HEK293 (cell line): ENCODE data around the gene PARVA.

Experiments used
- CTCF ChIA-PET: fragments of 350-600 bp; formaldehyde crosslinking; extraction: SDS; loops from one replicate; lab custom pipeline; 2021; ENCODE audit warnings: antibody characterized with exemption; lab: Yijun Ruan, JAX
- POLR2A ChIA-PET: fragments of 300-600 bp; formaldehyde crosslinking; extraction: SDS; loops from one replicate; lab custom pipeline; 2020; ENCODE audit warnings: antibody characterized with exemption, inconsistent platforms; lab: Yijun Ruan, JAX
- H3K27ac ChIP-seq: fragments of 200-500 bp; sonication (Bioruptor generic); 2 replicates; pipeline ENCODE4 v1.5.1; 2014; ENCODE audit warnings: low read depth, low read length, control low read depth, inconsistent platforms; ENCODE audit errors: extremely low read depth
- H3K36me3 ChIP-seq, 2 experiments: fragments of 200-500 bp in 1 of 2; sonication (Bioruptor generic) in 1 of 2; 1 replicate in 1 of 2; 2 replicates in 1 of 2; pipeline ENCODE4 v1.5.1; 2014 to 2017; ENCODE audit warnings: inconsistent platforms in 2 of 2, low read length in 2 of 2; ENCODE audit not compliant: control insufficient read depth in 2 of 2, insufficient read depth in 1 of 2
- H3K4me1 ChIP-seq: fragments of 200-500 bp; sonication (Bioruptor generic); 2 replicates; pipeline ENCODE4 v1.5.1; 2014; ENCODE audit warnings: mild to moderate bottlenecking, low read length, inconsistent platforms; ENCODE audit not compliant: control insufficient read depth, insufficient read depth
- H3K4me3 ChIP-seq: 2 replicates; pipeline ENCODE4 v1.5.1; 2011; ENCODE audit warnings: low read depth, mild to moderate bottlenecking, control low read depth, low read length, moderate library complexity
- H3K9me3 ChIP-seq: fragments of 200-500 bp; sonication (Bioruptor generic); 2 replicates; pipeline ENCODE4 v1.5.1; 2014; ENCODE audit warnings: low read depth, low read length, inconsistent platforms; ENCODE audit not compliant: control insufficient read depth, insufficient read depth
- GLI2 ChIP-seq: fragments of 450-650 bp; formaldehyde crosslinking; IDR thresholded peaks from 2 replicates; pipeline ENCODE4; 2017; ENCODE audit warnings: missing biosample characterization, missing genetic modification characterization, low read depth, borderline replicate concordance
- KLF10 ChIP-seq: fragments of 450-650 bp; IDR thresholded peaks from 2 replicates; pipeline ENCODE4 v1.5.1; 2018; ENCODE audit warnings: missing biosample characterization, mild to moderate bottlenecking, missing genetic modification characterization
- KLF16 ChIP-seq: fragments of 450-650 bp; formaldehyde crosslinking; IDR thresholded peaks from 2 replicates; pipeline ENCODE4 v1.5.1; 2017; ENCODE audit warnings: missing biosample characterization, missing genetic modification characterization
- SALL2 ChIP-seq: fragments of 450-650 bp; formaldehyde crosslinking; IDR thresholded peaks from 2 replicates; pipeline ENCODE4 v1.5.0; 2017; ENCODE audit warnings: missing biosample characterization, mild to moderate bottlenecking, missing genetic modification characterization, borderline replicate concordance
- TCF7L2 ChIP-seq: IDR thresholded peaks from 2 replicates; pipeline ENCODE4 v1.6.1; 2011; ENCODE audit warnings: low read depth, mild to moderate bottlenecking, inconsistent platforms, low read length, moderate library complexity, borderline replicate concordance
- YY2 ChIP-seq: fragments of 450-650 bp; formaldehyde crosslinking; IDR thresholded peaks from 2 replicates; pipeline ENCODE4 v1.5.1; 2016; ENCODE audit warnings: missing biosample characterization, missing genetic modification characterization
- ZBTB20 ChIP-seq: fragments of 450-650 bp; formaldehyde crosslinking; IDR thresholded peaks from 2 replicates; pipeline ENCODE4 v1.5.1; 2016; ENCODE audit warnings: missing biosample characterization, missing genetic modification characterization
- ZBTB44 ChIP-seq: fragments of 450-650 bp; IDR thresholded peaks from 2 replicates; pipeline ENCODE4 v1.5.1; 2018; ENCODE audit warnings: missing biosample characterization, mild to moderate bottlenecking, missing genetic modification characterization
- ZBTB48 ChIP-seq: fragments of 450-650 bp; formaldehyde crosslinking; IDR thresholded peaks from 2 replicates; pipeline ENCODE4 v1.5.1; 2016; ENCODE audit warnings: missing biosample characterization, missing genetic modification characterization
- ZNF121 ChIP-seq: fragments of 450-650 bp; formaldehyde crosslinking; IDR thresholded peaks from 2 replicates; pipeline ENCODE4 v1.5.1; 2016; ENCODE audit warnings: missing biosample characterization, missing genetic modification characterization
- ZNF132 ChIP-seq: fragments of 450-650 bp; formaldehyde crosslinking; IDR thresholded peaks from 2 replicates; pipeline ENCODE4 v1.5.1; 2017; ENCODE audit warnings: missing biosample characterization, missing genetic modification characterization, borderline replicate concordance
- ZNF133 ChIP-seq: fragments of 450-650 bp; formaldehyde crosslinking; IDR thresholded peaks from 2 replicates; pipeline ENCODE4 v1.5.1; 2016; ENCODE audit warnings: missing biosample characterization, missing genetic modification characterization
- ZNF18 ChIP-seq: fragments of 450-650 bp; formaldehyde crosslinking; IDR thresholded peaks from 2 replicates; pipeline ENCODE4 v1.5.1; 2016; ENCODE audit warnings: missing biosample characterization, missing genetic modification characterization
- ZNF19 ChIP-seq: fragments of 450-650 bp; formaldehyde crosslinking; IDR thresholded peaks from 2 replicates; pipeline ENCODE4; 2016; ENCODE audit warnings: missing biosample characterization, missing genetic modification characterization, low read depth
- ZNF202 ChIP-seq: fragments of 450-650 bp; formaldehyde crosslinking; IDR thresholded peaks from 2 replicates; pipeline ENCODE4 v1.5.1; 2016; ENCODE audit warnings: missing biosample characterization, missing genetic modification characterization, borderline replicate concordance
- ZNF248 ChIP-seq: fragments of 450-650 bp; formaldehyde crosslinking; IDR thresholded peaks from 2 replicates; pipeline ENCODE4 v1.5.1; 2017; ENCODE audit warnings: missing biosample characterization, missing genetic modification characterization
- ZNF266 ChIP-seq: fragments of 450-650 bp; formaldehyde crosslinking; IDR thresholded peaks from 2 replicates; pipeline ENCODE4 v1.5.1; 2016; ENCODE audit warnings: missing biosample characterization, missing genetic modification characterization, low read depth
- ZNF398 ChIP-seq: fragments of 450-650 bp; formaldehyde crosslinking; IDR thresholded peaks from 2 replicates; pipeline ENCODE4 v1.5.1; 2017; ENCODE audit warnings: missing biosample characterization, missing genetic modification characterization
- ZNF404 ChIP-seq: fragments of 450-650 bp; formaldehyde crosslinking; IDR thresholded peaks from 2 replicates; pipeline ENCODE4 v1.5.1; 2017; ENCODE audit warnings: missing biosample characterization, missing genetic modification characterization
- ZNF555 ChIP-seq: fragments of 450-650 bp; formaldehyde crosslinking; conservative IDR thresholded peaks from 2 replicates; pipeline ENCODE4 v1.5.1; 2017; ENCODE audit warnings: missing biosample characterization, mild to moderate bottlenecking, missing genetic modification characterization, inconsistent platforms
- ZNF596 ChIP-seq: fragments of 450-650 bp; IDR thresholded peaks from 2 replicates; pipeline ENCODE4 v1.5.0; 2018; ENCODE audit warnings: missing biosample characterization, mild to moderate bottlenecking, missing genetic modification characterization, moderate library complexity
- ZNF629 ChIP-seq: fragments of 450-650 bp; formaldehyde crosslinking; IDR thresholded peaks from 2 replicates; pipeline ENCODE4 v1.5.1; 2017; ENCODE audit warnings: missing biosample characterization, missing genetic modification characterization
- ZNF645 ChIP-seq: fragments of 450-650 bp; formaldehyde crosslinking; IDR thresholded peaks from 2 replicates; pipeline ENCODE4; 2016; ENCODE audit warnings: missing biosample characterization, missing genetic modification characterization
- ZNF776 ChIP-seq: fragments of 450-650 bp; formaldehyde crosslinking; IDR thresholded peaks from 2 replicates; pipeline ENCODE4 v1.5.0; 2017; ENCODE audit warnings: missing biosample characterization, missing genetic modification characterization, borderline replicate concordance
- ZNF777 ChIP-seq: fragments of 450-650 bp; formaldehyde crosslinking; IDR thresholded peaks from 2 replicates; pipeline ENCODE4 v1.5.1; 2017; ENCODE audit warnings: missing biosample characterization, missing genetic modification characterization, borderline replicate concordance

Gene PARVA

GRCh38 chr11:12560861-12561260 is 183.5 kb downstream of the PARVA start:
- TF ChIP-seq ZNF555 (no peak), ZNF18 (no peak), ZNF776 (tag by site-specific recombination) (no peak), ZNF133 (no peak), TCF7L2 (no peak), ZNF202 (tag by site-specific recombination) (no peak), ZNF19 (tag by site-specific recombination) (no peak), GLI2 (tag by site-specific recombination) (no peak), ZNF248 (tag by site-specific recombination) (no peak)
- H3K4me3 ChIP-seq: no peak overlapping the region
- H3K9me3 ChIP-seq: no peaks in the 10 kb centered on the region
- no peak overlapping the region for H3K27ac ChIP-seq
- H3K36me3 ChIP-seq: no peaks in the 10 kb centered on the region
- ChIA-PET CTCF (no interaction called here), POLR2A (no interaction called here)
- H3K4me1 ChIP-seq: no peaks in the 10 kb centered on the region

GRCh38 chr11:12564012-12564411 is 186.6 kb downstream of the PARVA start:
- CTCF ChIA-PET: interaction anchor here (0.7 kb wide), 1 partner anchor 10 kb away, joined by 3 read pairs; no protein-coding TSS in a partner anchor
- no peaks in the 10 kb centered on the region for H3K36me3 ChIP-seq

GRCh38 chr11:12565406-12565805 is 188.0 kb downstream of the PARVA start:
- ChIA-PET POLR2A (no interaction called here), CTCF (interaction anchor here (0.9 kb wide), 1 partner anchor 34 kb away, joined by 3 read pairs; no protein-coding TSS in a partner anchor)
- no peaks in the 10 kb centered on the region for H3K4me1 ChIP-seq
- TF ChIP-seq YY2 (tag by site-specific recombination) (no peak), ZNF777 (tag by site-specific recombination) (no peak), KLF16 (no peak), ZNF629 (tag by site-specific recombination) (no peak), ZNF404 (tag by site-specific recombination) (no peak), ZNF266 (tag by site-specific recombination) (no peak), SALL2 (no peak), ZNF645 (tag by site-specific recombination) (no peak), ZBTB20 (tag by site-specific recombination) (no peak), ZNF596 (tag by site-specific recombination) (no peak), ZNF132 (no peak)

More at GRCh38 chr11:12564012-12564411, 186.6 kb downstream of the PARVA start:
- Histone ChIP-seq H3K4me3 (no peak overlapping the region), H3K27ac (no peak overlapping the region), H3K4me1 (no peaks in the 10 kb centered on the region), H3K9me3 (no peaks in the 10 kb centered on the region)
- POLR2A ChIA-PET: no interaction called here
- TF ChIP-seq ZNF19 (tag by site-specific recombination) (no peak), ZNF121 (tag by site-specific recombination) (no peak), ZNF133 (no peak), ZBTB48 (tag by site-specific recombination) (no peak), KLF10 (no peak), ZNF398 (no peak), ZBTB44 (no peak)

More at GRCh38 chr11:12565406-12565805, 188.0 kb downstream of the PARVA start:
- no peak overlapping the region for H3K4me3 ChIP-seq
- no peaks in the 10 kb centered on the region for H3K36me3 ChIP-seq
- H3K9me3 ChIP-seq: no peaks in the 10 kb centered on the region
- H3K27ac ChIP-seq: no peak overlapping the region
